B cell (primary cell): ENCODE results near the gene DCDC1.

Source experiments
- CTCF ChIP-seq: fragments of 200-600 bp; IDR thresholded peaks from one replicate; pipeline ENCODE4 v1.8.0; 2022; ENCODE audit warnings: antibody characterized with exemption, mild to moderate bottlenecking
- EZH2 ChIP-seq: IDR thresholded peaks from 2 replicates; pipeline ENCODE4 v1.6.1; 2012; ENCODE audit warnings: borderline replicate concordance, low read depth, mild to moderate bottlenecking, moderate library complexity, low read length; ENCODE audit not compliant: insufficient read depth, poor library complexity, severe bottlenecking

DNA sequence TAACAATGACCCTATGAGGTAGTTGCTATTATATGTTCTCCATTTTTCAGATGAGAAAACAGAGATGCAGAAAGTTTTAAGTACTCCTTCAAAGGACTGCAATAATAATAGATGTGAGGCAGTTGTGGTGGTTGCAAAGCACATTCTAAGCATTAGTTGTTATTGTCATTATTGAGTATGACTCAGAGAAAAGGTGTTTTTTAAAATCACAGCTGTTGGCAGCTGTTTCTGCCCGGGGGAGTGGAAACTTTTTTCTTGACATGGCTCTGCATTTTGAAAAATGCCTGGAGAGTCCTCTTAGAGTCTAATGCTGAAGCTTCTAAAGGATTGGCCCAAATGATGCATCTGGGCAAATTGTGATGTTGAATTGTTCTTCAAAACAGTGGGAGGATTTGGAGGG lies 538.9 kb downstream of the DCDC1 start:
- TF ChIP-seq CTCF (no peak), EZH2 (no peak)
